Effector CD8-positive, alpha-beta T cell (primary cell): ENCODE measurements around the gene OR4E2.
"Not testable (repeated sequence)": the region's sequence is repeated elsewhere in the genome, so short reads cannot be mapped to it uniquely, and the experiment has no call there.

Experiments
- DNase-seq: peaks from one replicate; lab custom pipeline; 2025; lab: John Stamatoyannopoulos, UW
- total RNA-seq, 4 experiments: gene quantifications; one replicate each; lab custom pipeline; 2026; lab: John Stamatoyannopoulos, UW

The OR4E2 gene
- total RNA-seq = 0 to 0.09 (median 0) reads per million in 4 experiments

GRCh38 chr14:21653331-21653885, at the start of gene OR4E2:
Gene OR4E2 (plus strand): TSS chr14:21653835. CDS start chr14:21665083, 11,248 bp downstream.
- no peak for DNase-seq

- DNase-seq = no peak
Measured at GRCh38 chr14:21612324-21612723, 41.3 kb upstream of the OR4E2 start.

GRCh38 chr14:21614240-21614639, 39.4 kb upstream of the OR4E2 start:
- DNase-seq = no peak

GRCh38 chr14:21617614-21618013, 36.0 kb upstream of the OR4E2 start:
- no peak for DNase-seq

GRCh38 chr14:21626491-21627230, 27.0 kb upstream of the OR4E2 start:
- no peak for DNase-seq

GRCh38 chr14:21630503-21630902, 23.1 kb upstream of the OR4E2 start:
- DNase-seq = not testable (repeated sequence)

GRCh38 chr14:21631084-21631483, 22.6 kb upstream of the OR4E2 start:
- DNase-seq = no peak

- no peak for DNase-seq
Measured at GRCh38 chr14:21634840-21635239, 18.8 kb upstream of the OR4E2 start, which contains the start of gene OR10G2. Gene OR10G2 (minus strand): TSS chr14:21634940. CDS start chr14:21634842, 98 bp downstream.

- DNase-seq = no peak
Measured at GRCh38 chr14:21642683-21643082, 11.0 kb upstream of the OR4E2 start.

- no peak for DNase-seq
Measured at GRCh38 chr14:21643407-21643806, 10.2 kb upstream of the OR4E2 start.

GRCh38 chr14:21647380-21647779, 6.3 kb upstream of the OR4E2 start:
- DNase-seq = no peak

- DNase-seq = no peak
Measured at GRCh38 chr14:21652209-21652808, 1.3 kb upstream of the OR4E2 start.

GRCh38 chr14:21654215-21654614, 580 bp downstream of the OR4E2 start:
- DNase-seq = no peak

- DNase-seq = no peak
Measured at GRCh38 chr14:21656980-21657379, 3.3 kb downstream of the OR4E2 start.

GRCh38 chr14:21668377-21668776, 14.7 kb downstream of the OR4E2 start:
- no peak for DNase-seq

- no peak for DNase-seq
Measured at GRCh38 chr14:21669284-21669683, 15.6 kb downstream of the OR4E2 start.

GRCh38 chr14:21671371-21671770, 17.7 kb downstream of the OR4E2 start:
- no peak for DNase-seq

- DNase-seq = no peak
Measured at GRCh38 chr14:21672116-21672515, 18.5 kb downstream of the OR4E2 start.

GRCh38 chr14:21673718-21674117, 20.1 kb downstream of the OR4E2 start, which contains the start of gene OR4E1:
Gene OR4E1 (minus strand): TSS chr14:21673818. CDS start chr14:21670935, 2,883 bp downstream.
- no peak for DNase-seq

- DNase-seq = no peak
Measured at GRCh38 chr14:21675566-21675965, 21.9 kb downstream of the OR4E2 start.

- DNase-seq = no peak
Measured at GRCh38 chr14:21680072-21680471, 26.4 kb downstream of the OR4E2 start.

GRCh38 chr14:21686468-21686867, 32.8 kb downstream of the OR4E2 start:
- DNase-seq = no peak

- no peak for DNase-seq
Measured at GRCh38 chr14:21694425-21694824, 40.8 kb downstream of the OR4E2 start.
